GM18498 (cell line): ENCODE measurements around the gene MBNL2.

Experiments
- ATAC-seq: cut with Tn5 transposase; IDR thresholded peaks from one replicate; pipeline ENCODE4 v1.9.1; 2021; ENCODE audit warnings: mild to moderate bottlenecking, moderate library complexity; ENCODE audit not compliant: unreplicated experiment

The MBNL2 gene

DNA sequence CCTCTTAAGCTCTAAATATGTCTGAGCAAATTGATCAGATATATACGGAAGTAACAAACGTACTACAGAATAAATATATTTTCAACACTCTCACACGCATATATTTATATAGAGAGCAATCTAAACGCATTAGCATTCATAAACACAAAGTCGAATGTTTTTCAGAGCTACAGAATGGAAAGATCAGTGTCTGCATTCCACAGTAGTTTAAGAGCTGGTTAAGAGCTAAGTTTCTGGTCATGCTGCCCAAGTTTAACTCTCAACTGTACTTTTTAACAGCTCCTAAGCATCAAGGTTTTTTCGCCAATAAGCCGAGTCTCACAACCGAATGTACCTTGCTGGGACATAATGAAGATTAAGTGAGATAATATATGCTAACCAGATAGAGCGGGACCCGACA lies 175.1 kb downstream of the MBNL2 start:
- no peak for ATAC-seq

DNA sequence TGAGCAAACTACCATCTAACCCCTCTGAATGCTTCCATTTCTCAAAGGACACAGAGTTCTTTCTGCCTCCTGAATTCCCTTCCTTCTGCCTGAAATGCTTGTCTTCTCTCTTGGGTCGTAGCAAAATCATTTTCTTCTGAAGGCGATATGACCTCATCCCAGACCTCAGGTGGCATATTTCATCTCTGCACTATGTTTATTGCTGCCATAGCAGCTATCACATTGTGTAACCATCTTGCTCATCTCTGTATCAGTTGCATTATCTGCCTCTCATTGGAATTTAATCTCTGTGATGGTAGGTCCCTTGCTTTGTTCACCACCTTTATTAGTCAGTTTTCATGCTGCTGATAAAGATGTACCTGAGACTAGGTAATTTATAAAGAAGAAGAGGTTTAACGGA lies 179.3 kb downstream of the MBNL2 start:
- ATAC-seq, result no peak

DNA sequence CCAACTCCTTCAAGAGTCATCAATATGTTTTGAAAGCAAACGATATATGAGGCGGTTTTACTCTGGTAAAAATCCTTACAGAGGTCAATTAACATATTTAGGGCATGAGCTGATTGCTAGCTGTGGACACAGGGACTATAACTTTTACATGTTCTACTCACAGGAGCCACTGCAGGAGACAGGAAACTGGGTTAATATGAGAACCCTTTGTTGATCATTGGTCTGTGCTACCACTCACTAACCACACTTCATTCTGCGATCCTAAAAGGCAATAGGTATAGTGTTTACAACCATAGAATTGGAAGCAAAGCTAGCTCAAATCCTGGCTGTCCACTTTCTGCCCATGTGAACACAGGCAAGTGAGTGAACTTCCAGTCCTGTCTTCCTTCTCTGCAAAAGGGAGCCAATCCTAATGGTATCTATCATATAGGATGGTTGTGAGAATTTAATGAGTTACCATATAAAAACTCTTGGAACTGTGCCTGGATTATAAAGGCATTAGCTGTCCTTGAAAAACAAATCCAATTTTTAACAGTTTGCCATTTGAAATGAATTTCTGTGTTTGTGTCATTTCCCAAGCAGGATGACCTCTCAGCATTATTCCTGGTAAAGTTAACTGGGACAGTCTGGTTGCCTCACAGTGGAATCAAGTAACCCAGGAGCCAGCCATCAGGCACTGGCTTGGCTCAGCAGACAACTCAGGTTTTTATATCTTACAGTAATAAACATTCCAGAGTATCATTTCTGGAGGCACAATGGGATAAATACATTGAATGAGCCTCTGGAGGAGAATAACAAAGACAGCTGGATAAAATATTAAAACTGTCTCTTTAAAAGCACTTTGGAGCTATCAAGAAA lies 182.0 kb downstream of the MBNL2 start:
- ATAC-seq, result no peak

DNA sequence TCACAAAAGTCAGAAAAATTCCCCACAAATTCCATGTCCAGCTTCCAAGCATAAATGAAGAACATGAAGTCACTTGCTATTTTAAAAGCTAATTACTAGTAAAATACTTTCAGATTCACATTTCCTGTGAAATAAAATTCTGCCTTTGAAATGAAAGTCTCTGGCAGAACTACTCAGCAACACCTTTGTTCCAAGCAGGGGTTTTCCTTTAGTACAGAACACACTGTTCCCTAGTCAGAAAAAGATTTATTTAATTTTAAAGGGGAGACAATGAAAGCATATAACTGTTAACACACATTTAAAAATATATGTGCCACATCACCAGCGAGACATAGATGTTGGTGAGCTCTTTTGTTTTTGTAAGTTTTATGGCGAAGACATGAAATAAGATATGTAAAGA lies 185.4 kb downstream of the MBNL2 start:
- ATAC-seq, result no peak

- ATAC-seq, result no peak
Measured at GRCh38 chr13:97408938-97409337, 186.8 kb downstream of the MBNL2 start.

GRCh38 chr13:97411984-97412383 lies 189.9 kb downstream of the MBNL2 start:
- ATAC-seq, result no peak

GRCh38 chr13:97413694-97414093 lies 191.6 kb downstream of the MBNL2 start:
- no peak for ATAC-seq

- ATAC-seq, result no peak
Measured at GRCh38 chr13:97414392-97414791, 192.3 kb downstream of the MBNL2 start.

DNA sequence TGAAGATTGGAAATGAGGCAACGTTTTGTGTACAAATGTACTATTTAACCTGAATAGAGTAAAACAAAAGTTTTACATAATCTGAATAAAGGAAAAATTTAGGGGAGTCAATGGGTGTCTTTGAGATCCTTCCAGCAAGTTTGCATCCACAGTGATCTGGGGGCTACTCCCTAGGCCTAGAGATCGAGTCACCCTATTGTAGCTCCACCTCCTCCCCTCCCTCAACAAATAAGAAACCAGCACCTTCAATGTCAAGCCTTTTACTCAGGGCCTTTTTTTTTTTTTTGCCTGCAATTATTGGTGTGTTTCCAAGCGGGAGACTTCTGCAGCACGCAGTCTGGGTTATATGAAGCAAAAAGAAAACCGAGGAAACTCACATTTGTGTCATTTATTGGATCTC lies 195.6 kb downstream of the MBNL2 start:
- no peak for ATAC-seq

GRCh38 chr13:97422118-97423054 lies 200.3 kb downstream of the MBNL2 start:
- no peak for ATAC-seq

- ATAC-seq, result no peak
Measured at GRCh38 chr13:97423300-97424045, 201.3 kb downstream of the MBNL2 start.

- no peak for ATAC-seq
Measured at GRCh38 chr13:97425590-97425989, 203.5 kb downstream of the MBNL2 start.

GRCh38 chr13:97426695-97427094 lies 204.6 kb downstream of the MBNL2 start:
- no peak for ATAC-seq

- ATAC-seq, result no peak
Measured at GRCh38 chr13:97429681-97430081, 207.5 kb downstream of the MBNL2 start.

DNA sequence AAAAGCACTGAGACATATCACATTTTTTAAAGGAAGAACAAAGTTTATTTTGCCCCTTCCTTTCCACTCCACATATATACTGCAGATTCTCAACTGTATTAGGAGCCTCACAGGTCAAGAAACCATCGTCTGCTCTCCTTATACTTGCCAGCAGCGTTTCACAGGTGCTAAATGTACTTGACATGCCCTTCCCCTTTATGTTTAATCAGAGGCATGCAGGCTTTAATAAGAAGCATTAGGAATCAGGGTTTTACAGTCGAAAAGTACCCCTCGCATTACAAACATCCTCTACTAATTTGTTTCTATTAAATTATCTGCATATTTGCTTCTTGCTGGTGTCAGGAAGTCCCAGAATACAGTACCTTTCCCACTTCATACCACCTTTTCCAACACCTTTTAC lies 208.2 kb downstream of the MBNL2 start:
- no peak for ATAC-seq

- ATAC-seq, result no peak
Measured at GRCh38 chr13:97431171-97431764, 209.1 kb downstream of the MBNL2 start.

DNA sequence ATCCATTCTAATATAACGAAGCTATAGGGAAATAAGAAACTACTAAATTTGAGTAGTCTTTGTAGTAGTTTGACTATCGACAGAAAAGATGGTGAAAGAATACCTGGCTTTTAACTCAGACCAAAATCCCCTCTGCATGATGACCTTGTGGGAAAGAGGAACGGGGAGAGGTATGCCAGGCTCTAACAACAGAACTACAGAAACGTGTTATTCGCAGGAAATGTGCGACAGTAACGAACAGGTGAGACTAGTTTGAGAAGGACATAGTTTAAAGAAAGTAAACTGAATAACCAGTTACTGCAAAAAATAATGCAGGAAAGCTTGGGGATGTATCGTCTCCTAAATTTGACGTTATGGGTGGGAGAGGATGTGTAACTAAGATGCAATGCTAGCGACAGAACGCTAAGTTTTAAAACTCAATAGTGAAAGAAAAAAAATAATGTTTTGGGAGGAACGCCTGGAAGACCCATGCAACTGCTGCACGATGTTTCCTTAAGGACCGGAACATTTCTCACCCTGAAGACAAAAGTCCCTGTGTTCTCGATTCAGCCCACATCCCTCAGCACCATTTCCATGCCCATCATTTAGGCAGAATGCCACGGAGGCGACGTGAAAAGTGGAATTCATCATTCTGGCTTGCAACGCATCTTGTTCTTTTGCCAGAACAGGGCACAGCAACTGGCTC lies 210.2 kb downstream of the MBNL2 start:
- ATAC-seq, result no peak

DNA sequence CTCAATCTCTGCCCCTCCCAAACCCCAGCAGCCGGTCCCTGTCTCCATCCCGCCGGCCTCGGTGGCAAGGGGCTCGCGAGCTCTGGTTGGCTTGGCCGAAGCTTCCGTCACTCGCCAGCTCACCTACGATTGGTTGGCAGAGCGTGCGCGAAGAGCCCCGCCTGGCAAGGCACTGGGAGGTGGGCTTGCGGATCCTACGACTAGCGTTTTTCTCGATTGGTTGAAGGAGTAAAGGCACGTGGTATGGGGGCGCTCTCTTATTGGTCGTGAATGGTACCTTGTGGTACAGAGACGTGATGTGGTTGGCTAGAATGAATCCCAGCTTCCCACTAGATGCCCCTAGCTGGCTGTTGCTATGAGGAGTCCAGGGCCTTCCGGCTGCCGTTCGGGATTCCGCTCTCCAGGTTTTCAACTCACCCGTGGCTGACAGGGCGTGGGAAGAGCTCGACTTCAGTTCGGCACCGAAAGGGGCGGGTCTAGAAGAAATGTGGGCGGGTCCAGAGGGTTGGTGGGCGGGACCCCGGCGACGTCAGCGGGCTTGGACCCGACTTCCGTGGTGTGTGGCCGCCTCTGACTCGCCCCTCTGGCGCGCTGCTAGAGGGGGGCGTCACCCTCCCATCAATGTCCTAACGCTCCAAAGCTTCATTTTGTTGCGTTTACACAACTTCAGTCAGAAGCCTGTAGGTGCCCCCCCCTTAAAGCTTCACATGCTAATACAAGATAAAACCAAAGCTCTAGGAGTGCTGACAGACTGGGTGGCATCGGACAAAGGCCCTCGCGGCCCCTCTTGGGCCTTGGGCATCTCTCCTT lies 211.0 kb downstream of the MBNL2 start:
- peak; percentile 78 for ATAC-seq

DNA sequence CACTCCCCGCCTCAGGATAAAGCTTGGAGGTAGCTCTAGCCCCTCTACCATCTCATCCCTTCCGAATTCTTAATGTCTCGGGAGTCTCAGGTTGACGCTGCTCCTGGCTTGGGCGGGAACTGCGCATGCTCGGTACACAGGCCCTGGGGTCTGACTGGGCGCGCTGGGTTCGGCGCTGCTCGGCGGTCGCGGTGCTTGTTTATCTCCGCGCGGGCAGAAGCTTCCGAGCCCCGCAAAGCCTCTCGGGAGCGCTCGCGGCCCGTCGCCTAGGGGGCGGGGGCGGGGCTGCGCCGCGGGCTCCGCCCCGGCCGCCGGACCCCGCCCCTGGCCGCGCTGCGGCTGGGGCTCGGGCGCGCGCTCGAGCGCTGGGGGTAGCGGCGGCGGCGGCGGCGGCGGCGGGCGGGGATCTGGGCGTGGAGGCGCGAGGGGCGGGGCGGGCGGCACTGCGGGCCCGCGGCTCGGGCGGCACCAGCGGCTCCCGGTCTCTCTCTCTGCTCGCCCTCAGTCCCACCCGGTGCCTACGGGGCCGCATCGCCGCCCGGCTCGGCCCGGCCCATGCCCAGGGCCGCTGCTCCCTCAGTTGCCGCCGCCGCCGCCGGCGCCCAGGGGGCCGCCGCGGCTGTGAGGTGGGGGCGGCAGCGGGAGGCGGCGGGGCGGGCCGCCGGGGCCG lies 211.7 kb downstream of the MBNL2 start, which contains the start of gene RAP2A:
RAP2A (plus strand) TSS at position 443 of the 670 bp plus-strand sequence. CDS start 302 bp downstream, outside the sequence.
- peak; percentile 51 for ATAC-seq
